LHCN-M2 (cell line): ENCODE data around the gene LRRTM1. TPM values are rescaled to one million over a fixed set of nuclear protein-coding genes. Genes with fewer than 3 reads are reported as not detected.

Experiments used
- DNase-seq: peaks from one replicate; pipeline ENCODE4 v3.0.0-alpha.2; 2012; ENCODE audit warnings: low read depth
- polyA plus RNA-seq: library from polyadenylated mRNA; unstranded; fragments of >200 nt; gene quantifications from one replicate; pipeline ENCODE4 v1.2.1, GENCODE V29; 2012; ENCODE audit warnings: missing spikeins
- total RNA-seq: library from RNA; depleted of rRNA; stranded (reverse); fragments of >200 nt; gene quantifications from 2 replicates; pipeline ENCODE4 v1.2.3, GENCODE V29; 2014; rRNA removed

The LRRTM1 gene
- total RNA-seq = not detected in 2 replicates
- not detected for polyA plus RNA-seq

- no peak for DNase-seq
These were observed at the start of gene LRRTM1 for GRCh38 chr2:80303909-80304837. TSS of gene LRRTM1 (minus strand) at chr2:80304752. CDS start at chr2:80303819, 933 bp downstream.

GRCh38 chr2:80351231-80351630 is 46.7 kb upstream of the LRRTM1 start:
- DNase-seq = no peak

GRCh38 chr2:80348953-80349352 is 44.4 kb upstream of the LRRTM1 start:
- DNase-seq = no peak

DNA sequence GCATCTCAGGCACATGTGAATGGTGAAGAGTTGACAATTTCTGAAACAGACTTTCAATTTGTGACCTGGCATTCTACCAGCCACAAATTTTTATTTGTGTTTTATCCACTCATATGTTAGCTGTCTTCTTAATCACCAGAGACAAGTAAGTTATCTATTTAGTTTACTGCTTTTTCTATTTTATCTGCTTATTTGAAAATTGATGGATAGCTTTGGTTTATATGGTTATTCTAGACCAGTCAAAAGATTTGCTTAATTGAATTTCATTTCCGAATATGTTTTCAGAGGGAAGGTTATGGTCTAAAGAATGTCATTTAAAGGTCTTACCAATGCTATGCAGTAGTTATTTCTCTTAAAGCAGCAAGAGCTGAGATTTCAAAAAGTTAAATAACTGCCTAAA is 43.5 kb upstream of the LRRTM1 start:
- no peak for DNase-seq

DNA sequence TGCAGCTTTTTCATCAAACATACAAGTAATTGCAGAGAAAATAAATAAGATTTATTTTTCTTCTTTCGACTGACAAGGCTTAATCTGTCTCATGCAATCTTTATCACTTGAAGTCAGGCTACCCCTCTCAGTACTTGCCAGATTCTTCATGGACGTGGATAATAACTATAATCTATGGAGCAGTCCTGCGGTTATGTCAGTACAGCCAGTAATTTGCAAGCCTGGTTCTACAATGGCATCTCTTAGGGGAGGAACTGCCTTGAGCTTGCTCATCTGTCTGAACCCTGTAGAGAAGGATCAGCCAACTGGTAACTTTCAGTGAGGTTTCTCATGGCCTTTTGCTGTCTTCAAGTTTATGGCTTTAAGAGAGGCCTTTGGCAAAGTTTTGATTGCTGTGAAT is 35.5 kb upstream of the LRRTM1 start:
- DNase-seq = no peak

GRCh38 chr2:80338794-80339193 is 34.2 kb upstream of the LRRTM1 start:
- DNase-seq = no peak

DNA sequence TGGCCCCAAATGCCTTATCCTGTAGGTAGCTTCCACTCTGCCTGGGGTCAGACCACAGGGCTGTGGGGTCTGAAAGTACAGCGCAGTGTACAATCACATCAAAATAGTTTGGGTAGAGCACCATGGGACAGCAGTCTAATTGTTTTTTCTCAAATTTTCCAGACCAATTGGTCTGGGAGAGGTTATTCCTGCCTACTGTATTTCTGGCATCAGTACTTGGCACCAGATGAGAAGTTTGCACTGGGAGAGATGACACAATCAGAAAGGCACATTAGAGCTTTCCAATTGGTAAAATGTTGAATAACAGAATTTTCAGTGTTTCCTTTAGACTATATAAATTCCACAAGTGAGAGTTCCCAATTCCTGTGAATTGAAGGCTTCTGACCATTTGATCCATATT is 30.9 kb upstream of the LRRTM1 start:
- no peak for DNase-seq

DNA sequence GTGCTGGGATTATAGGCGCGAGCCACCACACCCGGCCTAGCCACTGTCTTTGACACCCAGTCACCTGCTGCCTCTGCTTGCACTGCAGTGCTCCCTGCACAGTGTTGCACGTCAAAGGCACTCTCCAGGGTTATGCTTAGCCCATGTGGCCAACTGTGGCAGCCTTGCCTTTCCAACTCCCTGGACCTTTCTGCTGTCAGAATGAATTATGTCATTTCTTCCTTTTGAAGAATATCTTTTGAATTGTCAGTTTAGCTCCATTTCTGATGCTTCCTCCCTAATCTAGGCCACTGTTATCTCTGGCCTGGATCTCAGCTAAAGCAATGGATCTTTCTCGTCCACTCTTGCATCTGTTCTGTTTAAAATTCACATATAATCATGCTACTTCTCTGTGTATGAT is 29.3 kb upstream of the LRRTM1 start:
- DNase-seq = no peak

GRCh38 chr2:80330527-80331450 is 26.2 kb upstream of the LRRTM1 start:
- DNase-seq = no peak

- no peak for DNase-seq
These were observed 24.9 kb upstream of the LRRTM1 start for GRCh38 chr2:80329491-80329890.

- no peak for DNase-seq
These were observed 23.6 kb upstream of the LRRTM1 start for GRCh38 chr2:80328159-80328571.

DNA sequence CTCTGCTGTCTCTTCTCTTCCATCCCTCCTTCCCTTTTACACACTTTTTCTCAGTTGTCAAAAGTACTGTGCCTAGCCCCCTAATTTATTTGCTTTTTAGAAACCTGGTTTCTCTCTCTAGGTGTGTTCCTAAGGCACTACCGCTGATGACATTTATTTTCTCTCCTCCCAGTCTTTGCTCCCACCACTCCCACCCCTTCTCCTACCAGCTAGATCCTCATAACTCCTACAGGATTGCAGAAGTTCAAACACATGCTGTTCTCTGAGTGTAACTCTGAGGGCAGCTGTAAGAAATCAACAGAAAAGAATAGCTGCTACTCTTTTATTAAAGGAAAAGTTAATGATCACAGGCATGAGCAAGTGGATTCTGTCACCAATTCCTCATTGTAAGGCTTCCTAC is 22.3 kb upstream of the LRRTM1 start:
- no peak for DNase-seq

GRCh38 chr2:80326214-80326613 is 21.7 kb upstream of the LRRTM1 start:
- DNase-seq = peak; percentile 21

- no peak for DNase-seq
These were observed 20.0 kb upstream of the LRRTM1 start for GRCh38 chr2:80324525-80324924.

DNA sequence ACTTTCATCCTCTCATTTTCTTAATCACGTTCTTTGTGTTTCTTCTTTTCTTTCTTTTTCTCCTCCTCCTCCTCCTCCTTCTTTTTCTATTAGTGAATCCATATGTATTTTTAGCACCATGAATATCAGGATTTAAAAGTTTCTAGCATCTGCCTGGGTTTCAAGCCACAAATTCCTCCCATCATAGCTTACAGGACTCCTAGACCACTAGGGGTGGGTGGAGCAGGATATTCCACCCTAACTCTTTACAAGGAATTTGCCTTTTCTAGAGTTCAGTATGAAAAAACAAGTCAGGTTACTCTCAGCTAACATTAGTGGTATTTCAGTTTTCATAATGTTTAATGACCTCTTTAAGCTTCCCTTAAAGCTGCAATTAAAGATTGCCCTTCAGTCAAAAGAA is 19.1 kb upstream of the LRRTM1 start:
- DNase-seq = no peak

GRCh38 chr2:80322958-80323357 is 18.4 kb upstream of the LRRTM1 start:
- no peak for DNase-seq

DNA sequence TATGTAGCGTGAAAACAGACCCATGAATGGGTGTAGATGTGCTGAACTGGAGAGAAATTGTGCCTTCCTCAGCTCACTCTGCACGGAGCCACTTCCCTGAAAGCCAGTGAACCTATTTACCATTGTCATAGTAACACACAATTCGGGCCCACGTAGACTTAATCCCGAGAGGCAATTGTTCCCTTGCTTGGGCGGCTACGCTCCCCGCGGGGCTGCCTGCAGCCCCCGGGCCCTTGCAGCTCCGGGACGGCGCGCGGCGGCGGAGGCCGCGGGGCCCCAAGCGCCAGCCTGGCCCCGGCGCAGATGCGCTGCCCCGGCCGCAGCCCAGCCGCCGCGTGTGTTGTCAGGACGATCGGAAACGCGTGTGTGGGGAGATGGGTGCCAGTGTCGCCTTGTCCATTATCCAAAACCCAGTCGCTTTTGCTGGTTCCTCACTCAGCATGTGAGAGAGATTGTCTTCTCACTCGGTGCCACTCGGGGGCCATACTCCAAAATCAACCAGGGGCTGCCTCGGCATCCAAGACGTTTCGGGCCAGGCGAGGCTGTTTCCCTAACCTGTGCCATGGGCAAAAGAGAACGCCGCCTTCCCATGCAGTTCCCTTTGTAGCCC is 17.9 kb upstream of the LRRTM1 start:
- DNase-seq = no peak

DNA sequence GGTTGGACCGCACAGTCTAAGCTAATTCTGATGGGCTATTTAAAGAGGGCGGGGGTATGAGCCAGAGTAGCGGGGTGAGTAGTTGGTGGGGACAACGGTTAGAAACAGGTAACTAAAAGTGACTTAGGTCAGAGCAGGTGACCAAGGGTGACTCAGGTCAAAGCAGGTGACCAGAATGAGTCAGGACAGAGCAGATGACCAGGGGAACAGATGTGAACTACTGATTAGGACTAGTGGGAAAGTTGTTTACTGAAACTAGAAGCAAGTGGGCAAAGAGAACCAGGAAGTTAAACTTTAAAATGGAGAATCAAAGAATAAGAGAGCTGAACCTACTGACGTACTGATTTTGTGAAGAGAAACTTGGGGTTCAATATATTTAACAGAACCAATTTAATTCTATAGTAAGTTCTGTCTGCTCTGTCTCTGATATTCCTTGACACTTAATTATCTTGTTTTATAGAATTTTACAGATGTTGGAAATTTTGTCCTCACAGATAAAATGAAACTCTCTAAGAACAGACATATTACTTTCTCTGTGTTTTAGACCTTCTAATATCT is 7.8 kb upstream of the LRRTM1 start:
- DNase-seq = no peak

GRCh38 chr2:80311304-80311703 is 6.8 kb upstream of the LRRTM1 start:
- no peak for DNase-seq

DNA sequence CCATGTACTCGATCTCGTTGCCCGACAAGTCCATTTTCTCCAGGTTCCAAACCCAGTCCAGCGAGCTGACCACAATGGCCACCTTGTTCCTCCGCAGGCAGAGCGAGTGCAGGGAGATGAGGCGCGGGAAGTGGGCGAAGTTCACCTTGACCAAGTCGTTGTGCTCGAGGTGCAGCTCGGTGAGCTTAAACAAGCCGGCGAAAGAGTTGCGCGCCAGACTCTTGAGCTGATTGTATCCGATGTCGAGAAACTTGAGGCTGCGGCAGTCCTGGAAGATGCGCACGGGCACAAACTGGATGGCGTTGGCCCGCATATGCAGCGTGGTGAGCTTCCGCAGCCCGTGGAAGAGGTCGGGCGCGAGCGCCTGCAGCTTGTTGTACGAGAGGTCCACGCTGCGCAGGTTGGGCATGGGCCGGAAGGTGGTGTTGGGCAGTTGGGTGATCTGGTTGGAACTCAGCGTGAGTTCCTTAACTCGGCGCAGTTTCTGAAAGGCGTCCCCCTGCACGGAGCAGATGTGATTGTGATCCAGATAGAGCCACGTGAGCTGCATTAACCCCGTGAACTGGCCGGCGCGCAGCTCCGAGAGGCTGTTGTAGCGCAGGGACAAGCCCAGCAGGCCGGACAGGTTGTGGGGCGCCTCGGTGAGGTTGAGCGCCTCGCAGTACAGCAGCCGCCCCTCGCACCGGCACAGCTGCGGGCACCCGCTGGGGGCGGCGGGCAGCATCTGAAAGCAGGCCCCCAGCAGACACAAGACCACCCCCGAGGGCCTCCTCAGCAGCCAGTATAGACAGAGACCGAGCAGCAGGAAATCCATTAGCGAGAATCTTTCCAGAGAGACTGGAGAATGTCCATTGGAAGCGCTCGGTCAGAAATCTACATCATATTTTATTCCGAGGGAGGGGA is 1.3 kb downstream of the LRRTM1 start:
- DNase-seq = no peak
